HepG2 (cell line): ENCODE measurements around the gene NPW. TPM values are rescaled to one million over a fixed set of nuclear protein-coding genes. Genes with fewer than 3 reads are reported as not detected.

Source experiments
- CEBPB ChIP-seq: IDR thresholded peaks from 2 replicates; pipeline ENCODE4 v1.6.1; 2011; ENCODE audit warnings: low read depth, low read length, improper control_type of control experiment, borderline replicate concordance
- CENPT ChIP-seq: sonication (generic); formaldehyde crosslinking; IDR thresholded peaks from 2 replicates; pipeline ENCODE4 v1.8.0; 2022; ENCODE audit warnings: low read depth, mild to moderate bottlenecking, moderate library complexity, missing genetic modification reagents
- E2F2 ChIP-seq: sonication (generic); formaldehyde crosslinking; IDR thresholded peaks from 2 replicates; pipeline ENCODE4 v1.4.0; 2020; ENCODE audit warnings: missing genetic modification reagents, borderline replicate concordance
- EP300 ChIP-seq, 3 experiments: sonication (generic) in 1 of 3; formaldehyde crosslinking in 1 of 3; IDR thresholded peaks; 2 replicates each; pipeline versions ENCODE4 v1.5.1 to v1.6.1; 2011 to 2020; ENCODE audit warnings: low read depth in 2 of 3, low read length in 2 of 3, borderline replicate concordance in 1 of 3, improper control_type of control experiment in 1 of 3, mild to moderate bottlenecking in 1 of 3, missing genetic modification reagents in 1 of 3, moderate library complexity in 1 of 3
- ETV5 ChIP-seq: IDR thresholded peaks from 2 replicates; pipeline ENCODE4 v1.6.1; 2018; ENCODE audit warnings: missing biosample characterization, missing genetic modification reagents, inconsistent platforms, borderline replicate concordance
- KLF13 ChIP-seq: sonication (generic); formaldehyde crosslinking; IDR thresholded peaks from 2 replicates; pipeline ENCODE4 v1.4.0; 2020; ENCODE audit warnings: mild to moderate bottlenecking, missing genetic modification reagents
- MAZ ChIP-seq, 2 experiments: sonication (generic) in 1 of 2; formaldehyde crosslinking in 1 of 2; IDR thresholded peaks; 2 replicates each; pipeline versions ENCODE4 v1.5.0 to v1.6.1; 2012 to 2020; ENCODE audit warnings: low read depth in 2 of 2, mild to moderate bottlenecking in 2 of 2, borderline replicate concordance in 1 of 2, improper control_type of control experiment in 1 of 2, low read length in 1 of 2, missing genetic modification reagents in 1 of 2, moderate library complexity in 1 of 2
- MED1 ChIP-seq: sonication (generic); formaldehyde crosslinking; IDR thresholded peaks from 2 replicates; pipeline ENCODE4 v1.4.0; 2020; ENCODE audit warnings: missing genetic modification reagents
- PPARG ChIP-seq: conservative IDR thresholded peaks from 2 replicates; pipeline ENCODE4 v1.6.1; 2016; ENCODE audit warnings: missing biosample characterization, missing genetic modification reagents
- RFXANK ChIP-seq: IDR thresholded peaks from 2 replicates; pipeline ENCODE4 v1.6.1; 2016
- ZFYVE20 ChIP-seq: sonication (generic); formaldehyde crosslinking; IDR thresholded peaks from 2 replicates; pipeline ENCODE4 v1.8.0; 2023; ENCODE audit warnings: low read depth, mild to moderate bottlenecking, moderate library complexity, missing genetic modification reagents, borderline replicate concordance
- ZIK1 ChIP-seq: sonication (generic); formaldehyde crosslinking; IDR thresholded peaks from 2 replicates; pipeline ENCODE4 v1.5.0; 2020; ENCODE audit warnings: mild to moderate bottlenecking, low read depth, missing genetic modification reagents, borderline replicate concordance
- ZNF281 ChIP-seq: sonication (generic); formaldehyde crosslinking; IDR thresholded peaks from 2 replicates; pipeline ENCODE4 v1.4.0; 2020; ENCODE audit warnings: missing genetic modification reagents, borderline replicate concordance
- ZNF629 ChIP-seq: sonication (generic); formaldehyde crosslinking; conservative IDR thresholded peaks from 2 replicates; pipeline ENCODE4 v1.5.0; 2020; ENCODE audit warnings: missing genetic modification reagents
- ZNF709 ChIP-seq: sonication (generic); formaldehyde crosslinking; IDR thresholded peaks from 2 replicates; pipeline ENCODE4 v1.5.0; 2020; ENCODE audit warnings: mild to moderate bottlenecking, missing genetic modification reagents
- ZSCAN22 ChIP-seq: sonication (generic); formaldehyde crosslinking; IDR thresholded peaks from 2 replicates; pipeline ENCODE4 v1.4.0; 2020; ENCODE audit warnings: mild to moderate bottlenecking, missing genetic modification reagents
- polyA plus RNA-seq, 8 experiments: library from polyadenylated mRNA; depleted of rRNA in 3 of 8; stranded (reverse) in 7 of 8; unstranded in 1 of 8; fragments of >200 nt; fragmentation: Illumina TruSeq in 4 of 8; extraction: Trizol in 4 of 8; gene quantifications; 2 replicates each; pipeline versions ENCODE4 v1.2.1 to v1.2.3, GENCODE V29; 2011 to 2016; ENCODE audit warnings: low read depth in 4 of 8, missing spikeins in 1 of 8, mixed read lengths in 1 of 8; ENCODE audit not compliant: insufficient read depth in 1 of 8
- total RNA-seq, 5 experiments: library from RNA; depleted of rRNA; stranded (reverse); fragments of >200 nt; fragmentation: Illumina TruSeq; extraction: Trizol; gene quantifications; 2 replicates each; pipeline ENCODE4 v1.2.3, GENCODE V29; 2016; ENCODE audit warnings: low read depth in 1 of 5
- TF ChIP-seq, protein P1 (sequence below): sonication (generic); formaldehyde crosslinking; IDR thresholded peaks from 2 replicates; pipeline ENCODE4 v1.8.0; 2022; ENCODE audit warnings: missing genetic modification reagents, mild to moderate bottlenecking, moderate library complexity, borderline replicate concordance
- TF ChIP-seq, protein P2 (sequence below): sonication (generic); formaldehyde crosslinking; IDR thresholded peaks from 2 replicates; pipeline ENCODE4 v1.5.0; 2020; ENCODE audit warnings: missing genetic modification reagents

Gene NPW
- total and polyA plus RNA-seq, 2 of the 13 experiments (the other 11 are each of a cell fraction or from before 2014, with no cell fraction given), result 0.24 to 0.97 TPM

- TF ChIP-seq MED1 (CRISPR knock-in tag) (peak; percentile 47), ZNF709 (no peak), ZNF281 (CRISPR knock-in tag) (no peak), KLF13 (CRISPR knock-in tag) (no peak), ZIK1 (CRISPR knock-in tag) (no peak; the same call in 1 of the 2 replicates), ETV5 (no peak; the same call in 1 of the 2 replicates), ZFYVE20 (CRISPR knock-in tag) (no peak), PPARG (CRISPR knock-in tag) (0 out of 2 replicates have a peak, but pooled peaks have one; percentile 20), MAZ (IDR thresholded peaks at IDR 0.05; ENCODE audit: borderline replicate concordance, low read depth, low read length) (peak; percentile 73; the same call in 1 of the 2 replicates), MAZ (CRISPR knock-in tag; IDR thresholded peaks at IDR 0.05; ENCODE audit: low read depth) (peak; percentile 66; the same call in 1 of the 2 replicates), EP300 (IDR thresholded peaks at IDR 0.05; ENCODE audit: low read depth in 2 of 2, low read length in 2 of 2) (no peak), EP300 (CRISPR knock-in tag; IDR thresholded peaks at IDR 0.05; ENCODE audit: borderline replicate concordance) (no peak), CENPT (CRISPR knock-in tag) (no peak), E2F2 (CRISPR knock-in tag) (no peak), RFXANK (CRISPR knock-in tag) (no peak), ZSCAN22 (CRISPR knock-in tag) (no peak), CEBPB (no peak), ZNF629 (CRISPR knock-in tag) (no peak)
- TF ChIP-seq, protein P1, sequence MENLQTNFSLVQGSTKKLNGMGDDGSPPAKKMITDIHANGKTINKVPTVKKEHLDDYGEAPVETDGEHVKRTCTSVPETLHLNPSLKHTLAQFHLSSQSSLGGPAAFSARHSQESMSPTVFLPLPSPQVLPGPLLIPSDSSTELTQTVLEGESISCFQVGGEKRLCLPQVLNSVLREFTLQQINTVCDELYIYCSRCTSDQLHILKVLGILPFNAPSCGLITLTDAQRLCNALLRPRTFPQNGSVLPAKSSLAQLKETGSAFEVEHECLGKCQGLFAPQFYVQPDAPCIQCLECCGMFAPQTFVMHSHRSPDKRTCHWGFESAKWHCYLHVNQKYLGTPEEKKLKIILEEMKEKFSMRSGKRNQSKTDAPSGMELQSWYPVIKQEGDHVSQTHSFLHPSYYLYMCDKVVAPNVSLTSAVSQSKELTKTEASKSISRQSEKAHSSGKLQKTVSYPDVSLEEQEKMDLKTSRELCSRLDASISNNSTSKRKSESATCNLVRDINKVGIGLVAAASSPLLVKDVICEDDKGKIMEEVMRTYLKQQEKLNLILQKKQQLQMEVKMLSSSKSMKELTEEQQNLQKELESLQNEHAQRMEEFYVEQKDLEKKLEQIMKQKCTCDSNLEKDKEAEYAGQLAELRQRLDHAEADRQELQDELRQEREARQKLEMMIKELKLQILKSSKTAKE (CRISPR knock-in tag), result no peak
- TF ChIP-seq, protein P2, sequence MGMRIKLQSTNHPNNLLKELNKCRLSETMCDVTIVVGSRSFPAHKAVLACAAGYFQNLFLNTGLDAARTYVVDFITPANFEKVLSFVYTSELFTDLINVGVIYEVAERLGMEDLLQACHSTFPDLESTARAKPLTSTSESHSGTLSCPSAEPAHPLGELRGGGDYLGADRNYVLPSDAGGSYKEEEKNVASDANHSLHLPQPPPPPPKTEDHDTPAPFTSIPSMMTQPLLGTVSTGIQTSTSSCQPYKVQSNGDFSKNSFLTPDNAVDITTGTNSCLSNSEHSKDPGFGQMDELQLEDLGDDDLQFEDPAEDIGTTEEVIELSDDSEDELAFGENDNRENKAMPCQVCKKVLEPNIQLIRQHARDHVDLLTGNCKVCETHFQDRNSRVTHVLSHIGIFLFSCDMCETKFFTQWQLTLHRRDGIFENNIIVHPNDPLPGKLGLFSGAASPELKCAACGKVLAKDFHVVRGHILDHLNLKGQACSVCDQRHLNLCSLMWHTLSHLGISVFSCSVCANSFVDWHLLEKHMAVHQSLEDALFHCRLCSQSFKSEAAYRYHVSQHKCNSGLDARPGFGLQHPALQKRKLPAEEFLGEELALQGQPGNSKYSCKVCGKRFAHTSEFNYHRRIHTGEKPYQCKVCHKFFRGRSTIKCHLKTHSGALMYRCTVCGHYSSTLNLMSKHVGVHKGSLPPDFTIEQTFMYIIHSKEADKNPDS (CRISPR knock-in tag), result no peak
Observed at GRCh38 chr16:2003827-2004641, 15.6 kb upstream of the NPW start (continued).
